ENCODE results near the gene PDF.
A peak's percentile ranks its signal among the peaks of the same experiment; 100 is the strongest.
"Not testable (repeated sequence)": the region's sequence is repeated elsewhere in the genome, so short reads cannot be mapped to it uniquely, and the experiment has no call there.

The PDF gene

GRCh38 chr16:69330286-69331109, at the start of gene PDF:
PDF (minus strand) TSS chr16:69330588; CDS start chr16:69330570, 18 bp downstream.
- peak; percentile 66 for FAIRE-seq
- peak; percentile 93 for DNase-seq (ENCODE audit: insufficient read length, low spot score)

- FAIRE-seq (no peak), DNase-seq (ENCODE audit: insufficient read length, low spot score) (no peak)
Measured at GRCh38 chr16:69378760-69379159, 48.4 kb upstream of the PDF start.

GRCh38 chr16:69378036-69378435, 47.6 kb upstream of the PDF start:
- FAIRE-seq: no peak

GRCh38 chr16:69376393-69377059, 46.1 kb upstream of the PDF start:
- DNase-seq (ENCODE audit: insufficient read length, low spot score) (no peak), FAIRE-seq (no peak)

More at GRCh38 chr16:69378036-69378435, 47.6 kb upstream of the PDF start:
- no peak for DNase-seq (ENCODE audit: insufficient read length, low spot score)

GRCh38 chr16:69373019-69373418, 42.6 kb upstream of the PDF start:
- no peak for DNase-seq (ENCODE audit: insufficient read length, low spot score)
- FAIRE-seq: no peak

GRCh38 chr16:69371564-69371963, 41.2 kb upstream of the PDF start:
- FAIRE-seq (no peak), DNase-seq (ENCODE audit: insufficient read length, low spot score) (no peak)

- FAIRE-seq: no peak
- DNase-seq (ENCODE audit: insufficient read length, low spot score): no peak
Measured at GRCh38 chr16:69368866-69369265, 38.5 kb upstream of the PDF start.

- FAIRE-seq (no peak), DNase-seq (ENCODE audit: insufficient read length, low spot score) (no peak)
Measured at GRCh38 chr16:69367980-69368379, 37.6 kb upstream of the PDF start.

GRCh38 chr16:69366431-69366830, 36.0 kb upstream of the PDF start:
- FAIRE-seq (no peak), DNase-seq (ENCODE audit: insufficient read length, low spot score) (no peak)

- DNase-seq (ENCODE audit: insufficient read length, low spot score) (no peak), FAIRE-seq (no peak)
Measured at GRCh38 chr16:69365901-69366300, 35.5 kb upstream of the PDF start.

- FAIRE-seq (no peak), DNase-seq (ENCODE audit: insufficient read length, low spot score) (no peak)
Measured at GRCh38 chr16:69364088-69364487, 33.7 kb upstream of the PDF start.

GRCh38 chr16:69363281-69363717, 32.9 kb upstream of the PDF start:
- DNase-seq (ENCODE audit: insufficient read length, low spot score) (no peak), FAIRE-seq (no peak)

GRCh38 chr16:69360070-69360469, 29.7 kb upstream of the PDF start:
- not testable (repeated sequence) for FAIRE-seq; DNase-seq (ENCODE audit: insufficient read length, low spot score)

- FAIRE-seq (no peak), DNase-seq (ENCODE audit: insufficient read length, low spot score) (no peak)
Measured at GRCh38 chr16:69351309-69352027, 21.1 kb upstream of the PDF start, which contains the start of gene TMED6. TMED6 (minus strand) TSS chr16:69351786; CDS start chr16:69351753, 33 bp downstream.

GRCh38 chr16:69350536-69351133, 20.2 kb upstream of the PDF start:
- DNase-seq (ENCODE audit: insufficient read length, low spot score): no peak
- FAIRE-seq: no peak

- FAIRE-seq: no peak
- no peak for DNase-seq (ENCODE audit: insufficient read length, low spot score)
Measured at GRCh38 chr16:69349536-69349935, 19.1 kb upstream of the PDF start.

- FAIRE-seq (no peak), DNase-seq (ENCODE audit: insufficient read length, low spot score) (no peak)
Measured at GRCh38 chr16:69348222-69348621, 17.8 kb upstream of the PDF start.

GRCh38 chr16:69346683-69347082, 16.3 kb upstream of the PDF start:
- FAIRE-seq (no peak), DNase-seq (ENCODE audit: insufficient read length, low spot score) (no peak)

GRCh38 chr16:69345923-69346322, 15.5 kb upstream of the PDF start:
- DNase-seq (ENCODE audit: insufficient read length, low spot score) (no peak), FAIRE-seq (no peak)

- FAIRE-seq (no peak), DNase-seq (ENCODE audit: insufficient read length, low spot score) (no peak)
Measured at GRCh38 chr16:69344171-69344570, 13.8 kb upstream of the PDF start.

GRCh38 chr16:69340095-69340644, 9.8 kb upstream of the PDF start:
- DNase-seq (ENCODE audit: insufficient read length, low spot score) (no peak), FAIRE-seq (peak; percentile 67)

All from GM19239 (cell line).